Measurements from ENCODE around the gene FMO5. TPM values are rescaled to one million over a fixed set of nuclear protein-coding genes. Genes with fewer than 3 reads are reported as not detected.

Gene FMO5
- total RNA-seq, 4 donors from 2014 or later, result 0.72 to 1.7 (median 1.2) TPM

DNA sequence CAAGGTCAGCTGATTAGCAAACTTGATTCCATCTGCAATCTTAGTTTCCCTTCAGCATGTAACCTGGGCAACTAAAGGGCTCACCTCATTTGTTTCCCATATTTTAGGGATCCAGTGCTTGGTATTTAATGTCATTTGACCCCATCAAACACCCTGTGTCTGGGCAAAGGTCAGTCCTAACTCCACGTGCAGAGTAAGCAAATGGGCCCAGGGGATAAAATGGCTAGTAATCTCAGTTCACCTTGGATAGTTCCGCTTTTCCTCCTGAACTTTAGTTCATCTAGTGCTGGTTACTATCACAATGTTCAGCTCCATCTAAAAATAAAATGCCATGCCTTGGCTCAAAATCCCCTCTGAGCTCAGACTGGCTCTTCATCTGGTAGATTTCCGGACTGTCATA lies 72.4 kb downstream of the FMO5 start:
- Histone ChIP-seq H3K4me1 (no peaks in the 10 kb centered on the region), H3K36me3 (peaks cover 0 to 21% of the 10 kb centered on the region in 2 donors), H3K27me3 (no peaks in the 10 kb centered on the region), H3K9me3 (no peaks in the 10 kb centered on the region), H3K27ac (no peak overlapping the region), H3K4me3 (no peak overlapping the region)
- DNase-seq (no peak), ATAC-seq (no peak)
- intact Hi-C loops (cut with DNase I; ENCODE audit: low total_unique reads) (no loop called here), in situ Hi-C loops (cut with MboI; ENCODE audit: low sequenced_read_pairs in 4 of 4) (loop anchor here in 1 of 4 donors (25.0 kb wide), 1 partner anchor 460 kb away; a partner anchor contains a TSS)
- no peak for TF ChIP-seq CTCF (IDR thresholded peaks at IDR 0.05 in 4 of 5, conservative IDR thresholded peaks at IDR 0.05 in 1 of 5)
- no peak for TF ChIP-seq POLR2A (IDR thresholded peaks at IDR 0.05)

- no peak for TF ChIP-seq POLR2A (IDR thresholded peaks at IDR 0.05)
- TF ChIP-seq CTCF (IDR thresholded peaks at IDR 0.05 in 4 of 5, conservative IDR thresholded peaks at IDR 0.05 in 1 of 5), result no peak
- DNase-seq, result no peak
- no peak for ATAC-seq
- H3K4me1 ChIP-seq, result no peaks in the 10 kb centered on the region
- H3K27me3 ChIP-seq, result no peaks in the 10 kb centered on the region
- in situ Hi-C loops (cut with MboI; ENCODE audit: low sequenced_read_pairs in 4 of 4) (loop anchor here in 1 of 4 donors (25.0 kb wide), 1 partner anchor 461 kb away; a partner anchor contains a TSS), intact Hi-C loops (cut with DNase I; ENCODE audit: low total_unique reads) (no loop called here)
- H3K27ac ChIP-seq, result no peak overlapping the region
- no peaks in the 10 kb centered on the region for H3K9me3 ChIP-seq
- H3K4me3 ChIP-seq, result no peak overlapping the region
- H3K36me3 ChIP-seq, result peaks cover 0 to 14% of the 10 kb centered on the region in 2 donors
Measured at GRCh38 chr1:147151244-147151643, 73.9 kb downstream of the FMO5 start.

- in situ Hi-C loops (cut with MboI; ENCODE audit: low sequenced_read_pairs in 4 of 4), result no loop called here
- intact Hi-C loops (cut with DNase I; ENCODE audit: low total_unique reads), result no loop called here
- H3K4me1 ChIP-seq, result no peaks in the 10 kb centered on the region
- no peaks in the 10 kb centered on the region for H3K9me3 ChIP-seq
- H3K36me3 ChIP-seq, result no peaks in the 10 kb centered on the region
- DNase-seq (no peak), ATAC-seq (no peak)
- H3K4me3 ChIP-seq, result no peak overlapping the region
- TF ChIP-seq CTCF (IDR thresholded peaks at IDR 0.05 in 4 of 5, conservative IDR thresholded peaks at IDR 0.05 in 1 of 5) (no peak), POLR2A (IDR thresholded peaks at IDR 0.05) (no peak)
- no peaks in the 10 kb centered on the region for H3K27me3 ChIP-seq
- no peak overlapping the region for H3K27ac ChIP-seq
Measured at GRCh38 chr1:147142886-147143285, 82.3 kb downstream of the FMO5 start.

Other genes with a start within 250 kb of the FMO5 start
- 100 to 1,000 TPM in 1 of 4 donors, 10 to 100 TPM in 3; 65.2 to 107 (median 80.2) TPM for gene PRKAB2, start 52.9 kb downstream of the FMO5 start, total RNA-seq
- 10 to 100 TPM in 2 of 4 donors, 1 to 10 TPM in 2; 9.0 to 10.3 (median 9.6) TPM for gene CHD1L, start 17.3 kb upstream of the FMO5 start, total RNA-seq

All from gastrocnemius medialis (tissue), 4 donors.